HEK293 (cell line): Measurements from ENCODE around the gene SHC3.

ENCODE experiments used
- SP2 ChIP-seq: fragments of 450-650 bp; formaldehyde crosslinking; IDR thresholded peaks from 2 replicates; pipeline ENCODE4 v1.5.1; 2016; ENCODE audit warnings: missing biosample characterization, missing genetic modification characterization
- ZNF214 ChIP-seq: fragments of 450-650 bp; formaldehyde crosslinking; IDR thresholded peaks from 2 replicates; pipeline ENCODE4 v1.5.1; 2017; ENCODE audit warnings: missing biosample characterization, mild to moderate bottlenecking, missing genetic modification characterization, borderline replicate concordance
- ZNF23 ChIP-seq: fragments of 450-650 bp; formaldehyde crosslinking; IDR thresholded peaks from 2 replicates; pipeline ENCODE4 v1.5.1; 2016; ENCODE audit warnings: missing biosample characterization, missing genetic modification characterization, borderline replicate concordance
- ZNF274 ChIP-seq, 2 experiments: fragments of 200-500 bp in 1 of 2; fragments of 450-650 bp in 1 of 2; sonication (Bioruptor generic) in 1 of 2; formaldehyde crosslinking in 1 of 2; IDR thresholded peaks; 2 replicates each; pipeline versions ENCODE4 v1.5.1 to v1.6.1; 2014 to 2016; ENCODE audit warnings: borderline replicate concordance in 1 of 2, inconsistent platforms in 1 of 2, low read length in 1 of 2, missing biosample characterization in 1 of 2, missing genetic modification characterization in 1 of 2
- ZNF529 ChIP-seq: fragments of 450-650 bp; formaldehyde crosslinking; IDR thresholded peaks from 2 replicates; pipeline ENCODE4 v1.5.1; 2017; ENCODE audit warnings: missing genetic modification characterization, missing biosample characterization; ENCODE audit not compliant: insufficient replicate concordance
- ZNF558 ChIP-seq: fragments of 450-650 bp; formaldehyde crosslinking; IDR thresholded peaks from 2 replicates; pipeline ENCODE4 v1.5.1; 2016; ENCODE audit warnings: missing biosample characterization, missing genetic modification characterization
- ZNF654 ChIP-seq: fragments of 450-650 bp; formaldehyde crosslinking; IDR thresholded peaks from 2 replicates; pipeline ENCODE4 v1.5.1; 2016; ENCODE audit warnings: low read depth, missing biosample characterization, missing genetic modification characterization
- TF ChIP-seq, protein P1 (sequence below): fragments of 450-650 bp; formaldehyde crosslinking; IDR thresholded peaks from 2 replicates; pipeline ENCODE4 v1.5.1; 2016; ENCODE audit warnings: missing biosample characterization, missing genetic modification characterization, low read depth
- TF ChIP-seq, protein P2 (sequence below): fragments of 450-650 bp; formaldehyde crosslinking; IDR thresholded peaks from 2 replicates; pipeline ENCODE4 v1.5.1; 2016; ENCODE audit warnings: missing biosample characterization, missing genetic modification characterization

DNA sequence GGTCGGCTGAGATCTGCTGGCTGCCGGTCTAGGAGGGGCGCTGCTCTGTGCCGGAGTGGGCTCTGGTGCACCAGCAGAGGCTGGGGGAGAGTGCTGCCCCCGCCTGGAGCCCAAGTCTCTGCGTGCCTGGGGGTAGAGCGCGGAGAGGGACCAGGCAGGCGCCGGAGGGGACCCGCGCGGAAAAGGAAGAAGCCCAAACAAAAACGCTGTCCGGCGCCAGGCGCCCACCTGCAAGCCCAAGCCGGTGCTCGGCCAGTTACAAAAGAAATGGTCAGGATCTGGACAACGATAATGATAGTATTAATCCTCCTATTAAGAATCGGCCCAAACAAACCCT is 187.9 kb downstream of the SHC3 start:
- TF ChIP-seq, protein P1, sequence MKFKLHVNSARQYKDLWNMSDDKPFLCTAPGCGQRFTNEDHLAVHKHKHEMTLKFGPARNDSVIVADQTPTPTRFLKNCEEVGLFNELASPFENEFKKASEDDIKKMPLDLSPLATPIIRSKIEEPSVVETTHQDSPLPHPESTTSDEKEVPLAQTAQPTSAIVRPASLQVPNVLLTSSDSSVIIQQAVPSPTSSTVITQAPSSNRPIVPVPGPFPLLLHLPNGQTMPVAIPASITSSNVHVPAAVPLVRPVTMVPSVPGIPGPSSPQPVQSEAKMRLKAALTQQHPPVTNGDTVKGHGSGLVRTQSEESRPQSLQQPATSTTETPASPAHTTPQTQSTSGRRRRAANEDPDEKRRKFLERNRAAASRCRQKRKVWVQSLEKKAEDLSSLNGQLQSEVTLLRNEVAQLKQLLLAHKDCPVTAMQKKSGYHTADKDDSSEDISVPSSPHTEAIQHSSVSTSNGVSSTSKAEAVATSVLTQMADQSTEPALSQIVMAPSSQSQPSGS, result no peak
- TF ChIP-seq ZNF214 (tag by site-specific recombination) (no peak), SP2 (no peak), ZNF274 (IDR thresholded peaks at IDR 0.05; ENCODE audit: low read length) (no peak), ZNF274 (tag by site-specific recombination; IDR thresholded peaks at IDR 0.05; ENCODE audit: borderline replicate concordance) (no peak), ZNF23 (tag by site-specific recombination) (no peak), ZNF558 (tag by site-specific recombination) (no peak), ZNF654 (tag by site-specific recombination) (no peak), ZNF529 (tag by site-specific recombination) (no peak)
- TF ChIP-seq, protein P2, sequence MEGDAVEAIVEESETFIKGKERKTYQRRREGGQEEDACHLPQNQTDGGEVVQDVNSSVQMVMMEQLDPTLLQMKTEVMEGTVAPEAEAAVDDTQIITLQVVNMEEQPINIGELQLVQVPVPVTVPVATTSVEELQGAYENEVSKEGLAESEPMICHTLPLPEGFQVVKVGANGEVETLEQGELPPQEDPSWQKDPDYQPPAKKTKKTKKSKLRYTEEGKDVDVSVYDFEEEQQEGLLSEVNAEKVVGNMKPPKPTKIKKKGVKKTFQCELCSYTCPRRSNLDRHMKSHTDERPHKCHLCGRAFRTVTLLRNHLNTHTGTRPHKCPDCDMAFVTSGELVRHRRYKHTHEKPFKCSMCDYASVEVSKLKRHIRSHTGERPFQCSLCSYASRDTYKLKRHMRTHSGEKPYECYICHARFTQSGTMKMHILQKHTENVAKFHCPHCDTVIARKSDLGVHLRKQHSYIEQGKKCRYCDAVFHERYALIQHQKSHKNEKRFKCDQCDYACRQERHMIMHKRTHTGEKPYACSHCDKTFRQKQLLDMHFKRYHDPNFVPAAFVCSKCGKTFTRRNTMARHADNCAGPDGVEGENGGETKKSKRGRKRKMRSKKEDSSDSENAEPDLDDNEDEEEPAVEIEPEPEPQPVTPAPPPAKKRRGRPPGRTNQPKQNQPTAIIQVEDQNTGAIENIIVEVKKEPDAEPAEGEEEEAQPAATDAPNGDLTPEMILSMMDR (tag by site-specific recombination), result 0 out of 2 replicates have a peak, but pooled peaks have one; percentile 7
